MM.1S (cell line): ENCODE results near the gene UBAC2.
"Not testable (repeated sequence)": the region's sequence is repeated elsewhere in the genome, so short reads cannot be mapped to it uniquely, and the experiment has no call there.

Experiments used
- DNase-seq: peaks from one replicate; pipeline ENCODE4 v3.0.0-alpha.2; 2015
- H2AFZ ChIP-seq: fragments of 300-600 bp; sonication (generic); 2 replicates; pipeline ENCODE4 v1.6.0; 2016; ENCODE audit warnings: antibody characterized with exemption, low read length
- H3F3A ChIP-seq: fragments of 300-600 bp; sonication (generic); 2 replicates; pipeline ENCODE4 v1.6.1; 2016; ENCODE audit warnings: mild to moderate bottlenecking, antibody characterized with exemption, low read length, moderate library complexity, mixed read lengths; ENCODE audit not compliant: insufficient read depth
- H3K27ac ChIP-seq: fragments of 300-600 bp; sonication (generic); 2 replicates; pipeline ENCODE4 v1.5.1; 2016; ENCODE audit warnings: mild to moderate bottlenecking, low read length
- H3K27me3 ChIP-seq: fragments of 300-600 bp; sonication (generic); replicated peaks from 2 replicates; pipeline ENCODE4 v1.6.0; 2016; ENCODE audit warnings: low read length; ENCODE audit not compliant: insufficient read depth
- H3K36me3 ChIP-seq: fragments of 300-600 bp; sonication (generic); replicated peaks from 2 replicates; pipeline ENCODE4 v1.6.1; 2016; ENCODE audit warnings: mild to moderate bottlenecking, low read length, mixed read lengths; ENCODE audit not compliant: insufficient read depth
- H3K4me1 ChIP-seq: fragments of 300-600 bp; sonication (generic); 2 replicates; pipeline ENCODE4 v1.6.1; 2016; ENCODE audit warnings: low read length, mixed read lengths
- H3K4me2 ChIP-seq: fragments of 300-600 bp; sonication (generic); 2 replicates; pipeline ENCODE4 v1.6.0; 2016; ENCODE audit warnings: low read depth, low read length
- H3K4me3 ChIP-seq: fragments of 300-600 bp; sonication (generic); 2 replicates; pipeline ENCODE4 v1.5.1; 2016; ENCODE audit warnings: low read length, mixed read lengths
- H3K79me2 ChIP-seq: fragments of 300-600 bp; sonication (generic); 2 replicates; pipeline ENCODE4 v1.6.1; 2016; ENCODE audit warnings: mixed run types, low read length, mixed read lengths
- H3K9ac ChIP-seq: fragments of 300-600 bp; sonication (generic); 2 replicates; pipeline ENCODE4 v1.6.1; 2016; ENCODE audit warnings: low read length, mixed read lengths
- H3K9me2 ChIP-seq: fragments of 300-600 bp; sonication (generic); replicated peaks from 2 replicates; pipeline ENCODE4 v1.6.1; 2016; ENCODE audit warnings: mild to moderate bottlenecking, low read length, mixed read lengths; ENCODE audit not compliant: insufficient read depth
- H3K9me3 ChIP-seq: fragments of 300-600 bp; sonication (generic); replicated peaks from 2 replicates; pipeline ENCODE4 v1.6.1; 2016; ENCODE audit warnings: mild to moderate bottlenecking, low read length, mixed read lengths; ENCODE audit not compliant: insufficient read depth
- H4K20me1 ChIP-seq: fragments of 300-600 bp; sonication (generic); 2 replicates; pipeline ENCODE4 v1.6.1; 2016; ENCODE audit warnings: mild to moderate bottlenecking, low read length, moderate library complexity, mixed read lengths; ENCODE audit not compliant: insufficient read depth
- EZH2 ChIP-seq: fragments of 300-600 bp; sonication (generic); optimal IDR thresholded peaks from 2 replicates; pipeline ENCODE3; 2017; ENCODE audit warnings: low read depth, mild to moderate bottlenecking, antibody characterized with exemption, low read length, mixed read lengths
- EZH2phosphoT487 ChIP-seq: fragments of 300-600 bp; sonication (generic); IDR thresholded peaks from 2 replicates; pipeline ENCODE4 v1.6.1; 2018; ENCODE audit warnings: antibody characterized with exemption, low read length
- TF ChIP-seq, protein P1 (sequence below): fragments of 300-600 bp; sonication (generic); IDR thresholded peaks from 2 replicates; pipeline ENCODE4 v1.5.1; 2016; ENCODE audit warnings: antibody characterized with exemption, low read length, mixed read lengths

The UBAC2 gene

DNA sequence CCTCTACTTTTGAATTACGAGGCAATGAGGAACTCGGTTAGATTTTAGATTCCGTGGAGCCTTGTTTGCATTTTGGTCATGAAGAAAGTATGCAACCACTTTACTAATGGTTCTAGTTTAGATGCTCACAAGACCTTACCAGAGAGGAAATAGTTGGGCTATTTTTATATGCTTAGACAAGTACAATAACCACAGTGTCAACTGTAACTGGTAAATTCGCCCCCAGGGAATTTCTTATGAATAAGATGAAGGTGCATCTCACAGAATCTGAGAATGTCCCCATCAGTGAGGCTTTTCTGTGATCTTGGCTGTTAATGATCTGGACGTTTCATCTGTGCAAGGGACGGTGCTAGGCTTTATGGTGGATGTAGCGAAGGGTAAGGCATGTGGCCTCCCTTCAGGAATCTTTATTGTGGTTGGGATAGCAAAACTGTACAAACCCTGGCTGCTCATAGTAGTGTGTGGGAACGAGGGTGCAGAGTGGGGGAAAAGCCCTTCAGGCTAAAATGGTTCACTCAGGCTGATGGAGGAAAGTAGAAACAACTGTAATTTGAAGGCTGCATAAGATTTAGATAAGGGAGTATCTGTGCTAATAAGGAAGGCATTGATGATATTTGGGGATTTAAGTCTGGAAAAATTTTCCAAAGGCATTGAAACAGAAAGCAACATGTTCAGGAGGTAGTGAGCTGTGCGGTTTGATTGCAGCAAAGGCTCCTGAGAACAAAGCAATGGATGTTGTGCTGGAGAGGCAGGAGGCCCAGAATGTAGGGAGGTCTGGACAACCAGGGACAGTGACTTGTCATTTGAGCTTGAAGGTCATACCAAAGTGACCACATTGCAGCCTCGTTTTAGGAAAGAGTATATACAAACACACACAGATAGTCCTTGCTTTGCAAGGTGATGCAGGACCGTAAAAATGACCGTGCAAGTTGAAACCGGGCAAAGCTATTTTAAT, 28.4 kb downstream of the UBAC2 start:
- H4K20me1 ChIP-seq, result no peaks in the 10 kb centered on the region
- H3K27me3 ChIP-seq, result 0 out of 2 replicates have a peak, but pooled peaks cover 3% of the 10 kb centered on the region
- peak overlapping the region; percentile 49 for H3K4me3 ChIP-seq
- H3K79me2 ChIP-seq, result peaks cover 42% of the 10 kb centered on the region
- TF ChIP-seq EZH2 (no peak), EZH2phosphoT487 (no peak)
- TF ChIP-seq, protein P1, sequence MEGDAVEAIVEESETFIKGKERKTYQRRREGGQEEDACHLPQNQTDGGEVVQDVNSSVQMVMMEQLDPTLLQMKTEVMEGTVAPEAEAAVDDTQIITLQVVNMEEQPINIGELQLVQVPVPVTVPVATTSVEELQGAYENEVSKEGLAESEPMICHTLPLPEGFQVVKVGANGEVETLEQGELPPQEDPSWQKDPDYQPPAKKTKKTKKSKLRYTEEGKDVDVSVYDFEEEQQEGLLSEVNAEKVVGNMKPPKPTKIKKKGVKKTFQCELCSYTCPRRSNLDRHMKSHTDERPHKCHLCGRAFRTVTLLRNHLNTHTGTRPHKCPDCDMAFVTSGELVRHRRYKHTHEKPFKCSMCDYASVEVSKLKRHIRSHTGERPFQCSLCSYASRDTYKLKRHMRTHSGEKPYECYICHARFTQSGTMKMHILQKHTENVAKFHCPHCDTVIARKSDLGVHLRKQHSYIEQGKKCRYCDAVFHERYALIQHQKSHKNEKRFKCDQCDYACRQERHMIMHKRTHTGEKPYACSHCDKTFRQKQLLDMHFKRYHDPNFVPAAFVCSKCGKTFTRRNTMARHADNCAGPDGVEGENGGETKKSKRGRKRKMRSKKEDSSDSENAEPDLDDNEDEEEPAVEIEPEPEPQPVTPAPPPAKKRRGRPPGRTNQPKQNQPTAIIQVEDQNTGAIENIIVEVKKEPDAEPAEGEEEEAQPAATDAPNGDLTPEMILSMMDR, result no peak
- peak overlapping the region; percentile 90 for H3K4me2 ChIP-seq
- H3K9me2 ChIP-seq, result no peaks in the 10 kb centered on the region
- peak overlapping the region; percentile 64; the same call in 1 of the 2 replicates for H3K27ac ChIP-seq
- no peaks in the 10 kb centered on the region for H3K9me3 ChIP-seq
- peaks cover 22% of the 10 kb centered on the region for H3K4me1 ChIP-seq
- H3K9ac ChIP-seq, result peak overlapping the region; percentile 9; the same call in 1 of the 2 replicates
- no peaks in the 10 kb centered on the region for H3K36me3 ChIP-seq
- H3F3A ChIP-seq, result peaks cover 15% of the 10 kb centered on the region
- no peak overlapping the region for H2AFZ ChIP-seq
- peak; percentile 91 for DNase-seq

DNA sequence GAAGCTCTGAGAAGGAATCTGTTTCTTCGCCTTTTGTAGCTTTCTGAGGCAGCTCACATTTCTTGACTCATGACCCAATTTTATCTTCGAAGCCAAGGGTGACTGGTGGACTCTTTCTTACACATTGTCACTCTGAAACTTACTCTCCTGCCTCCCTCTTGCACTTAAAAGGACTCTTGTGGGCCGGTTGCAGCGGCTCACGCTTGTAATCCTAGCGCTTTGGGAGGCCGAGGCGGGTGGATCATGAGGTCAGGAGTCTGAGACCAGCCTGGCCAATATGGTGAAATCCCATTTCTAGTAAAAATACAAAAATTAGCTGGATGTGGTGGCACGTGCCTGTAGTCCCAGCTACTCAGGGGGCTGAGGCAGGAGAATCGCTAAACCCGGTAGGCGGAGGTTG, 29.9 kb downstream of the UBAC2 start:
- not testable (repeated sequence) for H4K20me1 ChIP-seq, DNase-seq, H3K27me3 ChIP-seq, H3K27ac ChIP-seq, H3K9me3 ChIP-seq, H3K4me2 ChIP-seq, H3K9me2 ChIP-seq, H3K36me3 ChIP-seq, H3K4me3 ChIP-seq, H2AFZ ChIP-seq, H3K9ac ChIP-seq
- Histone ChIP-seq H3K79me2 (peaks cover 33% of the 10 kb centered on the region), H3K4me1 (peaks cover 22% of the 10 kb centered on the region), H3F3A (peaks cover 15% of the 10 kb centered on the region)

DNA sequence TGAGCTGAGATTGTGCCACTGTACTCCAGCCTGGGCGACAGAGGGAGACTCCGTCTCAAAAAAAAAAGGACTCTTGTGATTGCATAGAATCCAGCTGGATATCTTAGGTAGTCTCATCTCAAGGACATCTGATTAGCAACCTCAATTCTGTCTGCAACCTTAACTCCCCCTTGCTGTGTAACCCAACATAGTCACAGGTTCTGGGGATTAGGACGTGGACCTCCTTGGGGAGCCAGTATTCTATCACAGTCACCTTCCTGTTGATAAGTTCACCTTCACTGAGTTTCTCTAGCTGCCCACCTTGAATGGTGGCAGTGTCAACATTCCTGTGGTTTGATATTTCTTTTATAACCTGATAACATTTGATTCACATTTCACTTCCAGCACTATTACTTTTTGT, 30.3 kb downstream of the UBAC2 start:
- Histone ChIP-seq H3K27me3 (0 out of 2 replicates have a peak, but pooled peaks cover 3% of the 10 kb centered on the region), H4K20me1 (no peaks in the 10 kb centered on the region), H3F3A (peaks cover 15% of the 10 kb centered on the region), H3K4me1 (peaks cover 22% of the 10 kb centered on the region), H3K36me3 (no peaks in the 10 kb centered on the region), H3K4me3 (no peak overlapping the region), H2AFZ (no peak overlapping the region), H3K9ac (no peak overlapping the region), H3K27ac (no peak overlapping the region), H3K9me3 (no peaks in the 10 kb centered on the region), H3K79me2 (peaks cover 33% of the 10 kb centered on the region), H3K4me2 (no peak overlapping the region), H3K9me2 (no peaks in the 10 kb centered on the region)
- DNase-seq, result no peak
- TF ChIP-seq EZH2 (no peak), EZH2phosphoT487 (no peak)
- TF ChIP-seq, protein P1, result no peak

DNA sequence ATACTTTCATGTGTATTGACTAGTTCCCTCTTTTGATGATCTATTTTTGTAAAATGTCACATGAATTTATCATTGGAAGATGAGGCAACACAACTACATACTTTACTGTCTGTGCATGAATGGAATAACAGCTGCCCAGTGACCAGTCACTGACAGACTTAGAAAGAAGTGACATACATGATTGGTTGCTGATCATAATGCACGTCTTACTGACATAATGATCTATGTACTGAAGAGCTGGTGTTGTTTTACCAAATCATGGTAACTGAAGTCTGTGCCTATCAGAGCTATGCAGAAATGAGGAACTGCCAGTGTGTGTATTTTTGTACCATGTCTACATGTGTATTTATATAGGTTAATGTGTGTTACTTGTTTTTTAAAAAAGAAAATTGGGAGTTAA, 31.1 kb downstream of the UBAC2 start:
- Histone ChIP-seq H3K4me2 (no peak overlapping the region), H3K9ac (no peak overlapping the region)

More for the DNA sequence above, 31.1 kb downstream of the UBAC2 start:
- H3F3A ChIP-seq, result peaks cover 15% of the 10 kb centered on the region
- no peak overlapping the region for H3K4me3 ChIP-seq
- no peaks in the 10 kb centered on the region for H3K36me3 ChIP-seq
- H3K4me1 ChIP-seq, result peaks cover 22% of the 10 kb centered on the region
- H2AFZ ChIP-seq, result no peak overlapping the region
- peaks cover 29% of the 10 kb centered on the region for H3K79me2 ChIP-seq
- H3K9me3 ChIP-seq, result no peaks in the 10 kb centered on the region
- H3K27me3 ChIP-seq, result 0 out of 2 replicates have a peak, but pooled peaks cover 3% of the 10 kb centered on the region
- no peak overlapping the region for H3K27ac ChIP-seq
- H4K20me1 ChIP-seq, result no peaks in the 10 kb centered on the region
- H3K9me2 ChIP-seq, result no peaks in the 10 kb centered on the region
- DNase-seq, result no peak
- no peak for TF ChIP-seq EZH2phosphoT487
- TF ChIP-seq, protein P1, result no peak
- TF ChIP-seq EZH2, result no peak
